Measurements from ENCODE around the gene TRDN.

- TF ChIP-seq CTCF (conservative IDR thresholded peaks at IDR 0.05; ENCODE audit: low read length) (no peak), EZH2phosphoT487 (IDR thresholded peaks at IDR 0.05; ENCODE audit: borderline replicate concordance) (no peak)
These were observed 467.6 kb downstream of the TRDN start for GRCh38 chr6:123168892-123169773.
